Hematopoietic multipotent progenitor cell treated with erythropoietin and hydrocortisone succinate and interleukin-3 and kit ligand, for 4 days (in vitro differentiated cells): Measurements from ENCODE around the gene ENAM.
A peak's percentile ranks its signal among the peaks of the same experiment; 100 is the strongest.
"Not testable (repeated sequence)": the region's sequence is repeated elsewhere in the genome, so short reads cannot be mapped to it uniquely, and the experiment has no call there.

Experiments
- DNase-seq: peaks from one replicate; pipeline ENCODE4 v3.0.0-alpha.2; 2015

ENAM gene

GRCh38 chr4:70680934-70681333 lies 52.4 kb downstream of the ENAM start:
- DNase-seq = peak; percentile 24

DNA sequence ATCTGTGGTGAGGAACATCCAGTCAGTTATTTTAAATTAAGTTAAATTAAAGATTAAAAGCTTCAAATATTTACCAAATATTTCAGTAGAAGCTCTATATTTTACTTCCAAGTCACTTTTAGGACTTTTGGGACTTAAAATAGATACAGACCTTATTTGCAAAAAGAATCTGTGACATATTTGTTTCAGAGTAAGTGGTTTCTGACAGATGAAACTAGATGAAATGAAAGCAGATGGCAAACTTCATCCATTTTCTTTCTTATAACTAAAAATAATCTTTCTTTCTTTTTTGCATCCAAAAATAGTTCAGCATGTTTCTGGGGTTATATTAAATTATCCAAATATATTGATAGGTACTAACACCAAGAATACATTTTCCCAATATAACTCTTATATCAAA lies 53.2 kb downstream of the ENAM start:
- no peak for DNase-seq

- DNase-seq = not testable (repeated sequence)
Measured at GRCh38 chr4:70682142-70682541, 53.6 kb downstream of the ENAM start.

- peak; percentile 35 for DNase-seq
Measured at GRCh38 chr4:70687392-70687791, 58.8 kb downstream of the ENAM start.

- DNase-seq = peak; percentile 99
Measured at GRCh38 chr4:70687821-70688794, 59.6 kb downstream of the ENAM start, which contains the start of gene UTP3. TSS of gene UTP3 (plus strand) at chr4:70688532. CDS start at chr4:70688678, 146 bp downstream.

DNA sequence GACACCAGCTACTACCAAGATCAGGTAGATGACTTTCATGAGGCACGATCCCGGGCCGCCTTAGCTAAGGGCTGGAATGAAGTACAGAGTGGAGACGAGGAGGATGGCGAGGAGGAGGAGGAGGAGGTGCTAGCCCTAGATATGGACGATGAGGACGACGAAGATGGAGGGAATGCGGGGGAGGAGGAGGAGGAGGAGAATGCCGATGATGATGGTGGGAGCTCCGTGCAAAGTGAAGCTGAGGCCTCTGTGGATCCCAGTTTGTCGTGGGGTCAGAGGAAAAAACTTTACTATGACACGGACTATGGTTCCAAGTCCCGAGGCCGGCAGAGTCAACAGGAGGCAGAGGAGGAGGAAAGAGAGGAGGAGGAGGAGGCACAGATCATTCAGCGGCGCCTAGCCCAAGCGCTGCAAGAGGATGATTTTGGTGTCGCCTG lies 60.3 kb downstream of the ENAM start:
- no peak for DNase-seq

DNA sequence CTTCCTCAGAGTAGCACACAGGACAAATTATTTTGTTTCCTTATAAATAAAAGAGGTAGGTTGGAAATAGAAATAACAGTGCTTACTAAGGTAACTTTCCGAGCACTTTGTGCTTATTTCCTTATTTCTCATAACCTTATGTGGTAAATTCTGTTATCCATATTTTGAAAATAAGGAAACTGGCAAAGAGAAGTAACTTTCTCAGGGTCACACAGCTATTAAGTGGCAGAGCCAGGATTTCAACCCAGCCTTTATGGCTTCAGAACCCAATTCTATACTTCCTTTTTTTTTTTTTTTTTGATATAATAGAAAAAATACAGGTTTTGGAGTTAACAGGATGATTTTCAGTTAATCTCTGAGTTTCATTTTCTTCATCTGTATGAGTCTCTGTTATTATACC lies 63.1 kb downstream of the ENAM start:
- DNase-seq = no peak

DNA sequence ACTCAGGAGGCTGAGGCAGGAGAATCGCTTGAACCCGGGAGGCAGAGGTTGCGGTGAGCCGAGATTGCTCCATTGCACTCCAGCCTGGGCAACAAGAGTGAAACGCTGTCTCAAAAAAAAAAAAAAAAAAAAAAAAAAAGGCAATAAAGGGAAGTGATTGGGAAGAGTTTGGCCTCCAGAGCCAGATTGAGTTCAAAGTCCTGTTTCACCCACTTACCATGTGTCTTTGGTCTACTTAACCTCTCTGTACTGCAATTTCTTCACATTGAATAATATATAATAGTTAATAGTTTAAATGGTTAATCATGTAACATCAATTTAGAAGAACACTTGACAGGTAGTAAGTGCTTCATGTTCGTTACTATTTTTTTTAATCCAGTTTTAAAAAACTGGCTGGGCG lies 66.1 kb downstream of the ENAM start:
- DNase-seq = not testable (repeated sequence)
